Measurements from ENCODE around the gene CCDC38.

Gene CCDC38

DNA sequence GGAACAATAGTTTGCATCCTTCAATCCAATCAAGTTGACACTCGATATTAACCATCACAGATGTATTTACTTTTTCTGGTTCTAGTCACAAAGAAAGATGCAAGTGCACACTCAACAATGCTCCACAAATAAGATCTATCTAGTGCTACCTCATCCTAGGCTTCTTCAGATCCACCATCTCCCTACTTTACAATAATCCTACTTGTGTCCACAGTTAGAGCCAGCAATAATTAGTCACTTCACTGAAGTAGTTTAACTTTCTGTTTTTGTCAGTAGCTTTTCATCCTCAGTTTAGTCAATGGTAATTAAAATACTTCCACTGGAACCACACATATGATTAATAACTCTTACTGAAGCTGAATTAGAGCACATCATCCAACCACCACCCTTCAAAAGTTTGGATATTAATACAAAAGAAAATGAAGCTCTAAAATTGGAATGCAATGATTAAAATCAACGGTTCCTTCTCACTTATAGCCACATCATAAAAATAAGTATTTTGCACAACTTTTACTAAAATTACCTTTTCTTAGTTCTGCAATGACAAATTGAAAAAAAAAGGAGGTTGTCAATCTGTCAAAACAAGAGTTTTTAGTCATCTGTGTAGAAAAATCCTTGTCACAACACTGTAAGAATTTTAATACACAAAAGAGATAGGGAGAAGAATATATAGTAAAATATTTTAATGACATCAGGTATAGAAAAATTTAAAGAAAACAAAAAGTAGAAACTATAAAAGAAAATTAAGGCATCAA lies 111.9 kb downstream of the CCDC38 start:
- DNase-seq: no peak

DNA sequence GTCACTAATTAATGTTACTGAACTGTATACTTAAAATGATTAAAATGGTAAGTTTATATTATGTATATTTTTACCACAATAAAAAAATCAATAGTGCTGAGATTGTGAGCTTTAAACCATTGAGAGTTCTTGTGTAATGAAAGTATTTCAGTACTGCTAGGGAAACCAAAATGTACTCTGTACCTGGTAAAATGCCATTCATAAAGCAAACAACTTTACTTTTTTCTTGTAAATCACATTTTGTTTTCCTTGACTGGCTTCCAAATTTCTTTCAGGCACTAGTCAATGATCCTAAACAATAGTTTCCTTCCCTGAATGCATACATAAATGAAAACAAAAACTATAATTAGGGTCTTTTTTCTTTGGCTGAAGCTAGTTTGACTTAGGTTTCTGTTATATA lies 113.0 kb downstream of the CCDC38 start:
- DNase-seq: no peak

DNA sequence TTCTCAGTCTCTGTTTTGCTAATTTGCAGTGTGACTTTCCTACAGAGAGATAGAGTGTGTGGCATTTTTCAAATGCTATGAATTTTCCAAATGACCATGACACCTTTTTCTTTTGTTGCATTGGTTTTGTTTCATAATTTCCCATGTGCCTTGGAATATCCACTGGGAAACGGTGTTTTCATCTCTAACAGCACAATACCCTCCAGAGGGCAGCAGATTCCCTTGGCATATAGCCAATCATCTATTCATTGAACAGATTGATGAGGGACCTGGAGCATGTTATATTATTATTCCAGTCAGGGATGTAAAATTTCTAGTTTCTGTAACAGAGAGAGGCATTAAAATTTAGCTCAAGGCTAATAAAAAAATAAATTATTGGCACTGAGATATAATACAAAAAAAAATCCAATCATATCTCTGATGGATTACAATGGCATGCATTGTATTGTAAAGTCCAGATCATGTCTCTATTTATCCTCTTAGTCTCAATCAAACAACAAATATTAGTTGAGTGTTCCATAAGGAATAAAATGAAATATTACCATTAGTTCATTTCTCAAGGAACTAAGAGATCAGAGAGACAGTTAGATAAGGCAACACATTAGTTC lies 122.2 kb downstream of the CCDC38 start:
- no peak for DNase-seq

Data from NCI-H524 treated with DMSO at 0.1 percent for 48 hours (cell line).